Endothelial cell of umbilical vein (primary cell): ENCODE measurements around the gene AMZ1.

Experiments
- CTCF ChIP-seq, 2 donors: IDR thresholded peaks; 1 replicate in 1 of 2; 2 replicates in 1 of 2; pipeline ENCODE4 v1.5.1; 2011; ENCODE audit warnings: low read length in 2 of 2, mild to moderate bottlenecking in 2 of 2, moderate library complexity in 2 of 2, control low read depth in 1 of 2, inconsistent platforms in 1 of 2, low read depth in 1 of 2; ENCODE audit not compliant: insufficient read depth in 1 of 2; ENCODE audit errors: extremely low read depth in 1 of 2
- EZH2 ChIP-seq: IDR thresholded peaks from 2 replicates; pipeline ENCODE4 v1.6.1; 2012; ENCODE audit warnings: borderline replicate concordance, low read depth, mild to moderate bottlenecking, moderate library complexity, low read length, inconsistent platforms; ENCODE audit not compliant: severe bottlenecking
- FOS ChIP-seq: IDR thresholded peaks from 2 replicates; pipeline ENCODE4 v1.6.1; 2011; ENCODE audit warnings: mild to moderate bottlenecking, low read length, moderate library complexity, borderline replicate concordance; ENCODE audit not compliant: insufficient read depth
- MAX ChIP-seq: IDR thresholded peaks from 2 replicates; pipeline ENCODE4 v1.6.1; 2011; ENCODE audit not compliant: insufficient read depth, insufficient read length
- POLR2A ChIP-seq: IDR thresholded peaks from 2 replicates; pipeline ENCODE4 v1.6.1; 2012; ENCODE audit warnings: low read depth, mild to moderate bottlenecking, control low read depth, low read length
- POLR2AphosphoS5 ChIP-seq: IDR thresholded peaks from 2 replicates; pipeline ENCODE4 v1.6.1; 2012; ENCODE audit warnings: low read depth, mild to moderate bottlenecking, control low read depth, low read length, moderate library complexity; ENCODE audit not compliant: insufficient read depth

DNA sequence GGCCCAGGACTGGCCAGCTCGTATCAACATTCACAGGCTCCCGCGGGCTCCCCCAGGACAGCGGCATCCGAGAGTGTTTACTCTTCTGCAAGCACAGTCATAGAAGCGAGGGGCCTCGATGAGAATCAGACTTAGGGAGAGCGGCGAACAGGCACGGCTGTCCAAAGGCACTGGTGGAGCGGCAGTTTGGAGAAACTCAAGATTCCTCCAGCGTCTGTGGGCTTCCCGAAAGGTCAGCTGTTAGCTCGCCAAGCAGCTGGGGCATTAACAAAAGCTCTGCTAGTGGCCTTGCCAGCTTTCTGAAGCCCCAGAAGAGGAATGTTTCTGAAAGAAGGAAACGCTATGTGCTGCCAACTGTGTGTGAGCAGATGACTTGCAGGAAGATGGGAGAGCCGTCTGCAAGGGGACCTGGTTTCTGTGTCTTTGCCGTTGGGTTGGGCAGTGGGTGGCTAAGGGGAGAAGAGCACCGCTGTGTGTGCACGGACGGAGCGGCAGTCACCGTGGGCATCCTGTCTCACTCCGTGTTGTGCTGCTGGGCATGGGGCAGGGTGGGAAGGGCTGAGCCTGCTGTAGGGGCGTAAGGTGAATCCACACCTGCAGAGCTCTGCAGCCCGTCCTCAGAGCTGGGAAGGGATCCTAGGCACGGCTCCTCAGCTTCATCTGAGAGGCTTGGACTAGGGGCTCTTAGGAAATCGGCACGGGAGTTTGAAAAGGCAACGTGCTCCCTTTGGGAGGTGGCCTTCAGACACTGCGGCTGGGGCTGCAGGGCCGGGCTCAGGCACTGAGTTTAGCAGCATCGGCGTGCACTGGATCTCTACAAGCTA lies 42.1 kb downstream of the AMZ1 start:
- TF ChIP-seq CTCF (IDR thresholded peaks at IDR 0.05; ENCODE audit: extremely low read depth in 1 of 2, insufficient read depth in 1 of 2, low read depth in 1 of 2, low read length in 2 of 2) (no peak), POLR2A (no peak), FOS (no peak), EZH2 (no peak), POLR2AphosphoS5 (no peak), MAX (no peak)
